BLaER1 treated with 17β-estradiol and CSF1 and Interleukin-3, amounts not matched to agents 10 nM and 100 nM (cell line): ENCODE results near the gene EPYC.

Experiments
- H3K27ac ChIP-seq, 11 experiments: shearing (Covaris generic); formaldehyde crosslinking; 2 replicates each; pipeline ENCODE4 v1.8.1; 2022
- H3K27me3 ChIP-seq, 11 experiments: shearing (Covaris generic); formaldehyde crosslinking; 2 replicates each; pipeline ENCODE4 v1.8.1; 2022
- H3K36me3 ChIP-seq, 11 experiments: shearing (Covaris generic); formaldehyde crosslinking; 2 replicates each; pipeline ENCODE4 v1.8.1; 2022
- H3K4me1 ChIP-seq, 10 experiments: shearing (Covaris generic); formaldehyde crosslinking; 2 replicates each; pipeline ENCODE4 v1.8.1; 2022
- H3K4me2 ChIP-seq, 11 experiments: shearing (Covaris generic); formaldehyde crosslinking; 2 replicates each; pipeline ENCODE4 v1.8.1; 2022
- H3K4me3 ChIP-seq, 10 experiments: shearing (Covaris generic); formaldehyde crosslinking; 2 replicates each; pipeline ENCODE4 v1.8.1; 2022
- H3K9ac ChIP-seq, 11 experiments: shearing (Covaris generic); formaldehyde crosslinking; 2 replicates each; pipeline ENCODE4 v1.8.1; 2022
- H3K9me3 ChIP-seq, 11 experiments: shearing (Covaris generic); formaldehyde crosslinking; replicated peaks in 1 of 11; 2 replicates each; pipeline ENCODE4 v1.8.1; 2022
- H4K20me1 ChIP-seq, 11 experiments: shearing (Covaris generic); formaldehyde crosslinking; 2 replicates each; pipeline ENCODE4 v1.8.1; 2022
- Cebpa-rat ChIP-seq, 11 experiments: shearing (Covaris generic); IDR thresholded peaks; 2 replicates each; pipeline ENCODE4 v1.8.1; 2022

EPYC gene

GRCh38 chr12:91004872-91005271 lies at the start of gene EPYC:
Gene EPYC, minus strand, starts transcription at chr12:91004972. Its CDS starts 2,407 bp downstream, at chr12:91002565.
- no peak for TF ChIP-seq Cebpa-rat (IDR thresholded peaks at IDR 0.05)
- no peak within 1 kb of the TSS for H3K4me3 ChIP-seq
- peaks cover 0 to 5% (median 0%) of the 10 kb centered on the region in 10 experiments; a peak in 1 of 20 replicates for H3K4me1 ChIP-seq
- H3K9ac ChIP-seq, result no peak within 1 kb of the TSS
- no peaks in the 10 kb centered on the region for H3K36me3 ChIP-seq
- H4K20me1 ChIP-seq, result no peaks in the 10 kb centered on the region
- no peaks in the 10 kb centered on the region for H3K27me3 ChIP-seq
- no peaks in the 10 kb centered on the region for H3K9me3 ChIP-seq
- H3K27ac ChIP-seq, result no peak within 1 kb of the TSS
- H3K4me2 ChIP-seq, result no peak within 1 kb of the TSS

- Histone ChIP-seq H3K4me1 (no peaks in the 10 kb centered on the region), H3K4me2 (no peak overlapping the region), H3K27me3 (no peaks in the 10 kb centered on the region), H3K9me3 (no peaks in the 10 kb centered on the region), H4K20me1 (no peaks in the 10 kb centered on the region), H3K4me3 (no peak overlapping the region), H3K9ac (no peak overlapping the region), H3K36me3 (no peaks in the 10 kb centered on the region), H3K27ac (no peak overlapping the region)
- no peak for TF ChIP-seq Cebpa-rat (IDR thresholded peaks at IDR 0.05)
Observed at GRCh38 chr12:91053951-91054715, 49.4 kb upstream of the EPYC start.

GRCh38 chr12:91052026-91052425 lies 47.3 kb upstream of the EPYC start:
- no peak for TF ChIP-seq Cebpa-rat (IDR thresholded peaks at IDR 0.05)
- Histone ChIP-seq H3K9me3 (no peaks in the 10 kb centered on the region), H3K36me3 (no peaks in the 10 kb centered on the region), H3K4me2 (no peak overlapping the region), H3K27ac (no peak overlapping the region), H4K20me1 (no peaks in the 10 kb centered on the region), H3K9ac (no peak overlapping the region), H3K27me3 (no peaks in the 10 kb centered on the region), H3K4me3 (no peak overlapping the region), H3K4me1 (no peaks in the 10 kb centered on the region)

GRCh38 chr12:91044586-91044985 lies 39.8 kb upstream of the EPYC start:
- Histone ChIP-seq H3K9ac (no peak overlapping the region), H3K27ac (no peak overlapping the region), H3K36me3 (no peaks in the 10 kb centered on the region), H3K4me2 (no peak overlapping the region), H3K4me3 (no peak overlapping the region), H3K4me1 (no peaks in the 10 kb centered on the region), H3K27me3 (no peaks in the 10 kb centered on the region), H3K9me3 (no peaks in the 10 kb centered on the region), H4K20me1 (no peaks in the 10 kb centered on the region)
- TF ChIP-seq Cebpa-rat (IDR thresholded peaks at IDR 0.05), result no peak

GRCh38 chr12:91043408-91043807 lies 38.6 kb upstream of the EPYC start:
- no peak for TF ChIP-seq Cebpa-rat (IDR thresholded peaks at IDR 0.05)

GRCh38 chr12:91040096-91040755 lies 35.5 kb upstream of the EPYC start:
- Histone ChIP-seq H3K4me3 (no peak overlapping the region), H3K27ac (no peak overlapping the region), H3K9me3 (no peaks in the 10 kb centered on the region), H3K9ac (no peak overlapping the region), H3K4me1 (no peaks in the 10 kb centered on the region), H3K4me2 (no peak overlapping the region), H4K20me1 (no peaks in the 10 kb centered on the region), H3K27me3 (no peaks in the 10 kb centered on the region), H3K36me3 (no peaks in the 10 kb centered on the region)
- no peak for TF ChIP-seq Cebpa-rat (IDR thresholded peaks at IDR 0.05)

More at GRCh38 chr12:91043408-91043807, 38.6 kb upstream of the EPYC start:
- no peak overlapping the region for H3K9ac ChIP-seq
- H4K20me1 ChIP-seq, result no peaks in the 10 kb centered on the region
- no peak overlapping the region for H3K4me3 ChIP-seq
- no peak overlapping the region for H3K27ac ChIP-seq
- H3K36me3 ChIP-seq, result no peaks in the 10 kb centered on the region
- H3K4me2 ChIP-seq, result no peak overlapping the region
- no peaks in the 10 kb centered on the region for H3K9me3 ChIP-seq
- no peaks in the 10 kb centered on the region for H3K4me1 ChIP-seq
- no peaks in the 10 kb centered on the region for H3K27me3 ChIP-seq

- Histone ChIP-seq H3K27ac (no peak overlapping the region), H3K4me1 (no peaks in the 10 kb centered on the region; a peak in 1 of 20 replicates), H3K36me3 (no peaks in the 10 kb centered on the region), H3K9ac (no peak overlapping the region), H3K27me3 (no peaks in the 10 kb centered on the region), H3K4me2 (no peak overlapping the region), H3K4me3 (no peak overlapping the region), H4K20me1 (no peaks in the 10 kb centered on the region), H3K9me3 (no peaks in the 10 kb centered on the region)
- TF ChIP-seq Cebpa-rat (IDR thresholded peaks at IDR 0.05), result no peak
Observed at GRCh38 chr12:91037276-91037675, 32.5 kb upstream of the EPYC start.

GRCh38 chr12:91033251-91033650 lies 28.5 kb upstream of the EPYC start:
- TF ChIP-seq Cebpa-rat (IDR thresholded peaks at IDR 0.05), result no peak
- Histone ChIP-seq H3K4me2 (no peak overlapping the region), H3K9me3 (no peaks in the 10 kb centered on the region), H3K27me3 (no peaks in the 10 kb centered on the region), H3K27ac (no peak overlapping the region), H3K9ac (no peak overlapping the region), H4K20me1 (no peaks in the 10 kb centered on the region), H3K4me1 (no peaks in the 10 kb centered on the region; a peak in 1 of 20 replicates), H3K36me3 (no peaks in the 10 kb centered on the region), H3K4me3 (no peak overlapping the region)

GRCh38 chr12:91023326-91024004 lies 18.7 kb upstream of the EPYC start:
- Histone ChIP-seq H3K4me3 (no peak overlapping the region), H4K20me1 (no peaks in the 10 kb centered on the region), H3K9me3 (no peaks in the 10 kb centered on the region), H3K9ac (no peak overlapping the region), H3K27ac (no peak overlapping the region), H3K4me1 (no peaks in the 10 kb centered on the region), H3K36me3 (no peaks in the 10 kb centered on the region), H3K4me2 (no peak overlapping the region), H3K27me3 (no peaks in the 10 kb centered on the region)
- TF ChIP-seq Cebpa-rat (IDR thresholded peaks at IDR 0.05), result no peak
